Body of pancreas (tissue), 4 donors: ENCODE measurements around the gene GUCY2C.

Source experiments
- CTCF ChIP-seq, 7 experiments: fragments of 450-650 bp in 4 of 7; fragments of 200-600 bp in 3 of 7; sonication (generic) in 3 of 7; IDR thresholded peaks; one replicate each; pipeline ENCODE4 v1.5.1; 2016 to 2019; ENCODE audit warnings: antibody characterized with exemption in 7 of 7
- POLR2A ChIP-seq, 3 donors: fragments of 450-650 bp; IDR thresholded peaks; one replicate each; pipeline ENCODE4 v1.6.1; 2016; ENCODE audit warnings: antibody characterized with exemption in 3 of 3, mild to moderate bottlenecking in 2 of 3

- TF ChIP-seq CTCF (IDR thresholded peaks at IDR 0.05) (no peak), POLR2A (IDR thresholded peaks at IDR 0.05) (no peak)
Observed at GRCh38 chr12:14612898-14613445, 83.4 kb downstream of the GUCY2C start.
